SU-DHL-6 (cell line): ENCODE data around the gene SKI.
"Not testable (repeated sequence)": the region's sequence is repeated elsewhere in the genome, so short reads cannot be mapped to it uniquely, and the experiment has no call there.

Source experiments
- H2AFZ ChIP-seq: fragments of 200-600 bp; sonication (generic); 2 replicates; pipeline ENCODE4 v1.6.1; 2014; ENCODE audit warnings: low read depth, mild to moderate bottlenecking, moderate library complexity, mixed read lengths, antibody characterized with exemption, low read length; ENCODE audit not compliant: severe bottlenecking
- H3F3A ChIP-seq: fragments of 200-600 bp; shearing (Covaris generic); 2 replicates; pipeline ENCODE4 v1.6.0; 2016; ENCODE audit warnings: antibody characterized with exemption, mild to moderate bottlenecking; ENCODE audit not compliant: insufficient read depth
- H3K27ac ChIP-seq: fragments of 200-600 bp; sonication (generic); 2 replicates; pipeline ENCODE4 v1.5.1; 2016; ENCODE audit warnings: low read depth, mild to moderate bottlenecking, low read length, moderate library complexity, mixed read lengths
- H3K27me3 ChIP-seq: fragments of 200-600 bp; sonication (generic), shearing (Covaris generic); 2 replicates; pipeline ENCODE4 v1.6.0; 2014; ENCODE audit warnings: mild to moderate bottlenecking, low read length
- H3K36me3 ChIP-seq: fragments of 200-600 bp; sonication (generic); 2 replicates; pipeline ENCODE4 v1.6.1; 2014; ENCODE audit warnings: mild to moderate bottlenecking, low read length, mixed read lengths
- H3K4me2 ChIP-seq: fragments of 300-600, 200-600 bp; shearing (Covaris generic), sonication (generic); 2 replicates; pipeline ENCODE4 v1.6.0; 2014; ENCODE audit warnings: low read length, low read depth, mild to moderate bottlenecking; ENCODE audit not compliant: poor library complexity, severe bottlenecking
- H3K4me3 ChIP-seq: fragments of 200-600 bp; sonication (generic); 2 replicates; pipeline ENCODE4 v1.5.1; 2014; ENCODE audit warnings: antibody characterized with exemption, low read length, mild to moderate bottlenecking, mixed read lengths; ENCODE audit not compliant: insufficient read depth, poor library complexity, severe bottlenecking
- H3K79me2 ChIP-seq: fragments of 200-600 bp; sonication (generic); 2 replicates; pipeline ENCODE4 v1.6.1; 2014; ENCODE audit warnings: mild to moderate bottlenecking, low read length, moderate library complexity; ENCODE audit not compliant: insufficient read depth
- H3K9ac ChIP-seq: fragments of 200-600 bp; sonication (generic); 2 replicates; pipeline ENCODE4 v1.7.0; 2014; ENCODE audit warnings: mild to moderate bottlenecking, low read length
- H3K9me2 ChIP-seq: fragments of 200-600 bp; sonication (generic); replicated peaks from 2 replicates; pipeline ENCODE4 v1.6.1; 2014; ENCODE audit warnings: low read length; ENCODE audit not compliant: insufficient read depth
- H3K9me3 ChIP-seq: fragments of 200-600 bp; sonication (generic); 2 replicates; pipeline ENCODE4 v1.6.1; 2014; ENCODE audit warnings: low read length, mixed read lengths; ENCODE audit not compliant: insufficient read depth
- H4K20me1 ChIP-seq: fragments of 200-600 bp; sonication (generic); 2 replicates; pipeline ENCODE4 v1.6.1; 2014; ENCODE audit warnings: low read depth, mild to moderate bottlenecking, antibody characterized with exemption, low read length, moderate library complexity, mixed read lengths
- CTCF ChIP-seq: fragments of 200-600 bp; sonication (generic); IDR thresholded peaks from one replicate; pipeline ENCODE4 v1.5.1; 2017; ENCODE audit warnings: antibody characterized with exemption, mild to moderate bottlenecking, low read length, moderate library complexity; ENCODE audit not compliant: insufficient read depth, poor library complexity, severe bottlenecking
- EZH2phosphoT487 ChIP-seq: fragments of 200-600 bp; sonication (generic), shearing (Covaris generic); conservative IDR thresholded peaks from 2 replicates; pipeline ENCODE4 v1.6.1; 2018; ENCODE audit warnings: mild to moderate bottlenecking, antibody characterized with exemption, low read length, moderate library complexity, mixed read lengths

SKI gene

DNA sequence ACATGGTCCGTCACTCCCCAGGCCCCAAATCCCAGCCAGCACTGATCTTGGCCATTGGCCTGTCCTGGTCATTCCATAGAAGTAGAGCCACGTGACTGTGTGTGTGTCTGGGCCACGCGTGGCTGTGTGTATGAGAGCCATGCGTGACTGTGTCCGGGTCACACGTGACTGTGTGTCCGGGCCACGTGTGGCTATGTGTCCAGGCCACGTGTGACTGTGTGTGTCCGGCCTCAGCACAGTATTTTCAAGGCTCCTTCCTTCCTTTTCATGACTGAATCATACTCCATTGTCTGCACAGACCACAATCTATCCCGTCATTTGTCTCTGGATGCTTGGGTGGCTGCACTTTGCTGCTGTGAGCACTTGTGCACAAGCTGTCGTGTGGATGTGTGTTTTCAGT lies 67.4 kb downstream of the SKI start:
- Histone ChIP-seq H3K36me3 (no peaks in the 10 kb centered on the region), H3K27me3 (no peaks in the 10 kb centered on the region), H3F3A (no peaks in the 10 kb centered on the region), H3K4me2 (no peak overlapping the region), H3K79me2 (no peaks in the 10 kb centered on the region), H3K4me3 (no peak overlapping the region), H3K9ac (no peak overlapping the region), H3K9me3 (no peaks in the 10 kb centered on the region), H2AFZ (no peak overlapping the region), H4K20me1 (peaks cover 6% of the 10 kb centered on the region; the same call in 1 of the 2 replicates), H3K27ac (no peak overlapping the region), H3K9me2 (no peaks in the 10 kb centered on the region)
- TF ChIP-seq CTCF (no peak), EZH2phosphoT487 (no peak)

DNA sequence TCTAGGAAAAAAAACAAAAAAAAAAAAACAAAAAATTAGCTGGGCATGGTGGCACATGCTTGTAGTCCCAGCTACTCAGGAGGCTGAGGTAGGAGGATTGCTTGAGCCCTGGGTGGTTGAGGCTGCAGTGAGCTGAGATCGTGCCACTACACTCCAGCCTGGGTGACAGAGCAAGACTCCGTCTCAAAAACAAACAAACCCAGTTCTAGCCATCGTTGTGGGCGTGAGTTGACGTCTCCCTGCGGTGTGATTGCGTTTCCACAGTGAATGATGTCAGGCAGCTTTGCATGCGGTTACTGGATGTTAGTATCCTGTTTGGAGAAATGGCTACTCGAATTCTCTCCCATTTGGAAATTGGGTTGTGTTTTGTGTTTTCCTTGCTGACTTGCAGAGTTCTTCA lies 68.1 kb downstream of the SKI start:
- not testable (repeated sequence) for H3F3A ChIP-seq, H3K9me3 ChIP-seq, H3K27ac ChIP-seq, H3K4me3 ChIP-seq, H4K20me1 ChIP-seq, H2AFZ ChIP-seq, H3K36me3 ChIP-seq, H3K27me3 ChIP-seq, H3K9me2 ChIP-seq, H3K79me2 ChIP-seq, H3K4me2 ChIP-seq, H3K9ac ChIP-seq

DNA sequence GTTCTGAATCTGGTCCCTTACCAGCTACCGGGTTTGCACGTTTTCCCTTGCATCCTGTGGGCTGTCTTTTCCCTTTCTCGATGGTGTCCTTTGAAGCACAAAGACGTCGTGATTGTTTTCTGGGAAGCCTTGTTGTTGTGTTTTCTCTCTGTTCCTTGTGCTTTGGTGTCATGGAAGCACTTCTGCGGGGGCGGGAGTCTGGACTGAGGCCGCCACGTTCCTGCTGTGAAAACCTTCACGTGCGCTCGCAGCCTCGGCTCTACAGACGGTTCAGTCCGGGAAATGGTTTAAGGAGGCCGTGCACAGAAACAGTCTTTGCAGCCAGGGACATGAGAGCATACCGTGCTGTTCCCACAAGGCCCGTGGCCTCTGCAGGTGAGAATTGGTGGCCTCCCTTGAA lies 68.5 kb downstream of the SKI start:
- Histone ChIP-seq H3K36me3 (no peaks in the 10 kb centered on the region), H2AFZ (no peak overlapping the region), H3K79me2 (no peaks in the 10 kb centered on the region), H3K27me3 (no peaks in the 10 kb centered on the region), H3K27ac (no peak overlapping the region), H3K9me2 (no peaks in the 10 kb centered on the region), H3K4me3 (no peak overlapping the region), H3K9ac (no peak overlapping the region), H3F3A (no peaks in the 10 kb centered on the region), H3K4me2 (no peak overlapping the region), H3K9me3 (no peaks in the 10 kb centered on the region), H4K20me1 (peaks cover 6% of the 10 kb centered on the region; the same call in 1 of the 2 replicates)
- TF ChIP-seq CTCF = no peak
- no peak for TF ChIP-seq EZH2phosphoT487

GRCh38 chr1:2297246-2298011 lies 69.3 kb downstream of the SKI start:
- H3K36me3 ChIP-seq = no peaks in the 10 kb centered on the region
- H3F3A ChIP-seq = no peaks in the 10 kb centered on the region
- no peak overlapping the region for H3K27ac ChIP-seq
- TF ChIP-seq EZH2phosphoT487 = no peak
- no peak for TF ChIP-seq CTCF
- no peaks in the 10 kb centered on the region for H3K9me3 ChIP-seq
- H4K20me1 ChIP-seq = peaks cover 6% of the 10 kb centered on the region; the same call in 1 of the 2 replicates
- H2AFZ ChIP-seq = no peak overlapping the region
- H3K4me2 ChIP-seq = no peak overlapping the region
- H3K79me2 ChIP-seq = no peaks in the 10 kb centered on the region
- no peaks in the 10 kb centered on the region for H3K9me2 ChIP-seq
- no peak overlapping the region for H3K4me3 ChIP-seq
- no peaks in the 10 kb centered on the region for H3K27me3 ChIP-seq
- no peak overlapping the region for H3K9ac ChIP-seq
